ENCODE measurements around the gene POLE.
A peak's percentile ranks its signal among the peaks of the same experiment; 100 is the strongest.

POLE gene

DNA sequence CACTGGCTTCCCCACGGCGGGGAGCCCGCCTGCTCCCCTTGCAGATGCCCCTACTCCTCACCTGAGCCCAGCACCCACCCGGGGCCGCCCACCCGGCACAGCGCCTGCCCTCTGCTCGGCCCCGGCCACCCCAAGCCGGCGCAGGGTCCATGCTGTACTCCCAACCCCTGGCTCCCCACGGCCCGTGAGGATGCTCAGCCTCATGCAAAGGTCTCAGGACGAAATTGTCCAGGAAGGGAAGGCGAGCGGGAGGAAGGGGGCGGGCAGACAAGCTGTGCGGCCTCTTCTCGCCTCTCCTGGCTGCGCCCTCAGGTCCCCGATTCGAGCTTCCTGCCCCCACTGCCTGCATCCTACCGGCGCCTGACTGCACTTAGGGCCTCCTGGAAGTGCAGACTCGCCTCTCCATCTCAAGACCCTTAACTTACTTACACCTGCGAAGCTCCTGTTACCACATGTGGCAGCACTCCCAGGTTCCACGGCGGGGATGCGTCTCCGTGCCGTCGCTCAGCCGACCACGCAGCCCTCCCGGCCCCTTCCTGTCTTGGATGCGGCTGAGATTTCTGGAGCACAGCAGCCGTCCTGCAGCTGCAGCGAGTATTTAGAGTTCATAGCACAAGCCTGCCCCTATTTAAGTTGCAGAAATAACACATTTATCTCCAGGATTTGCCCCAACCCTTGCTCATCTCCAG lies 94.7 kb downstream of the POLE start:
- no peaks in the 10 kb centered on the region for H3K36me3 ChIP-seq (ENCODE audit: control insufficient read depth in 4 of 4, insufficient read depth in 4 of 4, low read length in 3 of 4)
- ChIA-PET POLR2A (interaction anchor here (0.6 kb wide), 1 partner anchor 431 kb away, joined by 4 read pairs; no protein-coding TSS in a partner anchor), CTCF (no interaction called here)
- peaks cover 0 to 2% (median 0%) of the 10 kb centered on the region in 5 experiments for H3K9me3 ChIP-seq (ENCODE audit: control extremely low read depth in 1 of 5, control insufficient read depth in 4 of 5, insufficient read depth in 2 of 5, low read depth in 1 of 5, low read length in 4 of 5)
- no peak overlapping the region for H3K4me3 ChIP-seq (ENCODE audit: control insufficient read depth in 1 of 7, extremely low read depth in 1 of 7, insufficient read depth in 4 of 7, low read depth in 2 of 7, low read length in 6 of 7)
- 92% methylated on average over 29 of the region's 38 CpGs for WGBS (ENCODE audit: insufficient coverage)
- H3K27ac ChIP-seq (ENCODE audit: insufficient read depth in 1 of 2, low read depth in 1 of 2, low read length in 2 of 2, poor library complexity in 1 of 2, severe bottlenecking in 2 of 2): no peak overlapping the region
- H3K27me3 ChIP-seq (replicated peaks in 2 of 5; ENCODE audit: control insufficient read depth in 4 of 5, insufficient read depth in 5 of 5, low read length in 4 of 5): no peaks in the 10 kb centered on the region
- H3K4me1 ChIP-seq (ENCODE audit: control extremely low read depth in 1 of 4, control insufficient read depth in 4 of 4, insufficient read depth in 4 of 4, low read length in 3 of 4): peaks cover 0 to 11% (median 8%) of the 10 kb centered on the region in 4 experiments
- no peak for DNase-seq

DNA sequence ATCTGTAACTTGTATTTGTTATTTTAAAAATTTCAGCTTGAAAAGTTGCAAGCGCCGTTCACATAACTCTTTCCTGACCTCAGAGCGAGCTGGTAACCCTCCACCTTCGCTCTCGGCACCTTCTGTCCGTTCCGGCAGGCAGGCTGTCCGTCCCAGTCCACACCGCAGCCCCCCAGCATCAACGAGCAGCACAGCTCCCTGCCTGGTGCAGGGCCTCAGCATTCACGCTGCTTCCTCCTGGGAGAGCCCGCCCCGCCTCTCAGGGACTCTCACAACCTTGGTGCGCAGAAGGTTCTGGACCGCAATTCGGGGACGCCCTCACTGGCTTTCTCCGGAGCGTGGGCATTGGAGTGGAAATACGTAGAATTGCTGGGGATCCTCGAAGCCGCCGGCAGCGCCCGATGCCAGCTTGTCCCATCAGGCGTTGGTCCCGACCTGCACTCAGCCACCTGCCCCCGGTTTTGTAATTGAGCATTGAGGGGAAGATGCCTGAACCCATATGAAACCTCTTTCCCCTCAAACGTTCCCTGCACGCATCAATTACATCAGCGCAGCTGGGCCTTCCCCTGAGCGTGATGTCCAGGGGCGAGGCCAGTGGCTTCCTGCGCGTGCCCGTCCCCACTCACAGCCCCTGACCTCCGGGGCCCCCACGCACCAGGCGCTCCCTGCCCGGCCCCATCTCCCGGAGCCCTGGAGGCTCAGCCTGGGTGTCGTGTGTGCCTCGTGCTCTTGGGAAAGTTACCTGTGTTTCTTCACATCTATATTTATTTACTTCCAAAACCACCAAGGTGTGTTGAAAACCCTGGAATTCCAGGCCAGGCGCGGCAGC lies 95.8 kb downstream of the POLE start:
- Histone ChIP-seq H3K4me1 (ENCODE audit: control extremely low read depth in 1 of 4, control insufficient read depth in 4 of 4, insufficient read depth in 4 of 4, low read length in 3 of 4) (peaks cover 0 to 11% (median 6%) of the 10 kb centered on the region in 4 experiments), H3K9me3 (ENCODE audit: control extremely low read depth in 1 of 5, control insufficient read depth in 4 of 5, insufficient read depth in 2 of 5, low read depth in 1 of 5, low read length in 4 of 5) (peaks cover 0 to 2% (median 0%) of the 10 kb centered on the region in 5 experiments), H3K36me3 (ENCODE audit: control insufficient read depth in 4 of 4, insufficient read depth in 4 of 4, low read length in 3 of 4) (no peaks in the 10 kb centered on the region), H3K4me3 (ENCODE audit: control insufficient read depth in 1 of 7, extremely low read depth in 1 of 7, insufficient read depth in 4 of 7, low read depth in 2 of 7, low read length in 6 of 7) (no peak overlapping the region), H3K27me3 (replicated peaks in 2 of 5; ENCODE audit: control insufficient read depth in 4 of 5, insufficient read depth in 5 of 5, low read length in 4 of 5) (no peaks in the 10 kb centered on the region), H3K27ac (ENCODE audit: insufficient read depth in 1 of 2, low read depth in 1 of 2, low read length in 2 of 2, poor library complexity in 1 of 2, severe bottlenecking in 2 of 2) (no peak overlapping the region)
- no peak for DNase-seq
- 95% methylated on average over 45 of the region's 45 CpGs for WGBS (ENCODE audit: insufficient coverage)
- POLR2A ChIA-PET: no interaction called here
- CTCF ChIA-PET: interaction anchor here (1.1 kb wide), 1 partner anchor 12 kb away, joined by 3 read pairs; no protein-coding TSS in a partner anchor

- DNase-seq: no peak
- WGBS (ENCODE audit: insufficient coverage): 85% methylated on average over 15 of the region's 19 CpGs
- peaks cover 0 to 10% (median 5%) of the 10 kb centered on the region in 4 experiments for H3K4me1 ChIP-seq (ENCODE audit: control extremely low read depth in 1 of 4, control insufficient read depth in 4 of 4, insufficient read depth in 4 of 4, low read length in 3 of 4)
- H3K27me3 ChIP-seq (replicated peaks in 2 of 5; ENCODE audit: control insufficient read depth in 4 of 5, insufficient read depth in 5 of 5, low read length in 4 of 5): no peaks in the 10 kb centered on the region
- CTCF ChIA-PET: interaction anchor here (1.4 kb wide), 1 partner anchor 11 kb away, joined by 4 read pairs; no protein-coding TSS in a partner anchor
- POLR2A ChIA-PET: no interaction called here
- no peak overlapping the region for H3K4me3 ChIP-seq (ENCODE audit: control insufficient read depth in 1 of 7, extremely low read depth in 1 of 7, insufficient read depth in 4 of 7, low read depth in 2 of 7, low read length in 6 of 7)
- H3K36me3 ChIP-seq (ENCODE audit: control insufficient read depth in 4 of 4, insufficient read depth in 4 of 4, low read length in 3 of 4): peaks cover 0 to 8% (median 2%) of the 10 kb centered on the region in 4 experiments
- H3K9me3 ChIP-seq (ENCODE audit: control extremely low read depth in 1 of 5, control insufficient read depth in 4 of 5, insufficient read depth in 2 of 5, low read depth in 1 of 5, low read length in 4 of 5): peaks cover 0 to 2% (median 0%) of the 10 kb centered on the region in 5 experiments
- H3K27ac ChIP-seq (ENCODE audit: insufficient read depth in 1 of 2, low read depth in 1 of 2, low read length in 2 of 2, poor library complexity in 1 of 2, severe bottlenecking in 2 of 2): no peak overlapping the region
Observed at GRCh38 chr12:132588821-132589669, 98.1 kb downstream of the POLE start.

DNA sequence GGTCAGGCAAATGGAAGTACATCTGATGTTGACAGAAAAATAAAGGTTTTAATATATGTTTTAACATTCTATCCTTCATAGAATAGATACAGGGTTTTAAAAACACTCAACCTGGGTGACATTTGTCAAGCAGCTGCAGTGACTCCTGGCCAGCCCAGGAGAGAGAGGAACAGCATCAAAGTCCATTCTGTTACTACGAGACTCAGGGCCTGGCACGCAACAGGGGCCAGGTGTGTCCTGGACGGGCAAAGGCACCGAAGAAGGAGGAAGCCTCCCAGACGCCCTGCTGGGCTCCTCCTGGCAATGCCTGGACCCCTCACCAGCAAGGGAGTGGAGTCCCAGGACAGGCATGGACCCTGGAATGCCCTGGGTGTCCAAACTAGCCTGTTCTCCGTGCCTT lies 98.8 kb downstream of the POLE start:
- no peak for DNase-seq
- POLR2A ChIA-PET: no interaction called here
- 91% methylated on average over 6 of the region's 6 CpGs for WGBS (ENCODE audit: insufficient coverage)

DNA sequence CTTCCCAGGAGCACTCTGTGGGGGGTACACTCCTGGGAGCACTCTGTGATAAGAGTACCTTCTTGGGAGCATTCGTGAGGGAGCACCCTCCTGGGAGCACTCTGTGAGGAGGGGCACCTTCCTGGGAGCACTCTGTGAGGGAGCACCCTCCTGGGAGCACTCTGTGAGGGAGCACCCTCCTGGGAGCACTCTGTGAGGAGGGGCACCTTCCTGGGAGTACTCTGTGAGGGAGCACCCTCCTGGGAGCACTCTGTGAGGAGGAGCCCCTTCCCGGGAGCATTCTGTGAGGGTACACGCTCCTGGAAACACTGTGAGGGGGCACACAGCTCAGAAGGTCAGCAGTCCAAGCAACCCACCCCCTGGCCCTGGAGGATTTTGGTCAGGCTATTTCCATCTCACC lies 99.4 kb downstream of the POLE start:
- peak in 1 of 3 donors; percentile 10 for DNase-seq
- POLR2A ChIA-PET: no interaction called here
- 90% methylated on average over 3 of the region's 3 CpGs for WGBS (ENCODE audit: insufficient coverage)

More for the DNA sequence above, 98.8 kb downstream of the POLE start:
- Histone ChIP-seq H3K9me3 (ENCODE audit: control extremely low read depth in 1 of 5, control insufficient read depth in 4 of 5, insufficient read depth in 2 of 5, low read depth in 1 of 5, low read length in 4 of 5) (peaks cover 0 to 2% (median 0%) of the 10 kb centered on the region in 5 experiments), H3K36me3 (ENCODE audit: control insufficient read depth in 4 of 4, insufficient read depth in 4 of 4, low read length in 3 of 4) (peaks cover 0 to 8% (median 4%) of the 10 kb centered on the region in 4 experiments), H3K4me3 (ENCODE audit: control insufficient read depth in 1 of 7, extremely low read depth in 1 of 7, insufficient read depth in 4 of 7, low read depth in 2 of 7, low read length in 6 of 7) (no peak overlapping the region), H3K27me3 (replicated peaks in 2 of 5; ENCODE audit: control insufficient read depth in 4 of 5, insufficient read depth in 5 of 5, low read length in 4 of 5) (no peaks in the 10 kb centered on the region), H3K4me1 (ENCODE audit: control extremely low read depth in 1 of 4, control insufficient read depth in 4 of 4, insufficient read depth in 4 of 4, low read length in 3 of 4) (peaks cover 0 to 6% (median 4%) of the 10 kb centered on the region in 4 experiments), H3K27ac (ENCODE audit: insufficient read depth in 1 of 2, low read depth in 1 of 2, low read length in 2 of 2, poor library complexity in 1 of 2, severe bottlenecking in 2 of 2) (no peak overlapping the region)
- CTCF ChIA-PET: interaction anchor here (1.4 kb wide), 1 partner anchor 11 kb away, joined by 4 read pairs; no protein-coding TSS in a partner anchor

DNA sequence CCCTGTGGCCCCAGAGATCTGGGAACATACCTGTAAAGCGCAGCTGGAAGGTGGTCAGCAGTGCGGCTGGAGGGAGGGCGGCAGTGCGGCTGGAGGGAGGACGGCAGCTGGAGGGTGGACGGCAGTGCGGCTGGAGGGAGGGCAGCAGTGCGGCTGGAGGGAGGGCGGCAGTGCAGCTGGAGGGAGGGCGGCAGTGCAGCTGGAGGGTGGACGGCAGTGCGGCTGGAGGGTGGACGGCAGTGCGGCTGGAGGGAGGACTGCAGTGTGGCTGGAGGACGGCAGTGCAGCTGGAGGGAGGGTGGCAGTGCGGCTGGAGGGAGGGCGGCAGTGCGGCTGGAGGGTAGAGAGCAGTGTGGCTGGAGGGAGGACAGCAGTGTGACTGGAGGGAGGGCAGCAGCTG lies 100.2 kb downstream of the POLE start:
- Histone ChIP-seq H3K36me3 (ENCODE audit: control insufficient read depth in 4 of 4, insufficient read depth in 4 of 4, low read length in 3 of 4) (peaks cover 0 to 17% (median 8%) of the 10 kb centered on the region in 4 experiments), H3K27ac (ENCODE audit: insufficient read depth in 1 of 2, low read depth in 1 of 2, low read length in 2 of 2, poor library complexity in 1 of 2, severe bottlenecking in 2 of 2) (no peak overlapping the region), H3K27me3 (replicated peaks in 2 of 5; ENCODE audit: control insufficient read depth in 4 of 5, insufficient read depth in 5 of 5, low read length in 4 of 5) (no peaks in the 10 kb centered on the region), H3K4me3 (ENCODE audit: control insufficient read depth in 1 of 7, extremely low read depth in 1 of 7, insufficient read depth in 4 of 7, low read depth in 2 of 7, low read length in 6 of 7) (no peak overlapping the region), H3K4me1 (ENCODE audit: control extremely low read depth in 1 of 4, control insufficient read depth in 4 of 4, insufficient read depth in 4 of 4, low read length in 3 of 4) (peaks cover 0 to 6% (median 4%) of the 10 kb centered on the region in 4 experiments), H3K9me3 (ENCODE audit: control extremely low read depth in 1 of 5, control insufficient read depth in 4 of 5, insufficient read depth in 2 of 5, low read depth in 1 of 5, low read length in 4 of 5) (peaks cover 0 to 2% (median 0%) of the 10 kb centered on the region in 5 experiments)
- DNase-seq: no peak
- ChIA-PET POLR2A (no interaction called here), CTCF (interaction anchor here (1.0 to 2.4 kb wide), 2 partner anchors 9 to 278 kb away, joined by 3 to 10 read pairs; no protein-coding TSS in a partner anchor)
- 87% methylated on average over 13 of the region's 18 CpGs for WGBS (ENCODE audit: insufficient coverage)

More for the DNA sequence above, 99.4 kb downstream of the POLE start:
- CTCF ChIA-PET: interaction anchor here (1.4 kb wide), 1 partner anchor 12 kb away, joined by 4 read pairs; no protein-coding TSS in a partner anchor
- Histone ChIP-seq H3K9me3 (ENCODE audit: control extremely low read depth in 1 of 5, control insufficient read depth in 4 of 5, insufficient read depth in 2 of 5, low read depth in 1 of 5, low read length in 4 of 5) (peaks cover 0 to 2% (median 0%) of the 10 kb centered on the region in 5 experiments), H3K4me1 (ENCODE audit: control extremely low read depth in 1 of 4, control insufficient read depth in 4 of 4, insufficient read depth in 4 of 4, low read length in 3 of 4) (peaks cover 0 to 6% (median 4%) of the 10 kb centered on the region in 4 experiments), H3K4me3 (ENCODE audit: control insufficient read depth in 1 of 7, extremely low read depth in 1 of 7, insufficient read depth in 4 of 7, low read depth in 2 of 7, low read length in 6 of 7) (no peak overlapping the region), H3K36me3 (ENCODE audit: control insufficient read depth in 4 of 4, insufficient read depth in 4 of 4, low read length in 3 of 4) (peaks cover 0 to 10% (median 4%) of the 10 kb centered on the region in 4 experiments), H3K27me3 (replicated peaks in 2 of 5; ENCODE audit: control insufficient read depth in 4 of 5, insufficient read depth in 5 of 5, low read length in 4 of 5) (no peaks in the 10 kb centered on the region), H3K27ac (ENCODE audit: insufficient read depth in 1 of 2, low read depth in 1 of 2, low read length in 2 of 2, poor library complexity in 1 of 2, severe bottlenecking in 2 of 2) (no peak overlapping the region)
